KMS-11 (cell line): ENCODE data around the gene KCTD17.

Source experiments
- H2AFZ ChIP-seq: fragments of 200-600 bp; sonication (generic); 2 replicates; pipeline ENCODE4 v1.6.1; 2016; ENCODE audit warnings: antibody characterized with exemption, mixed run types, low read depth
- H3K27ac ChIP-seq: fragments of 200-600 bp; sonication (generic); 2 replicates; pipeline ENCODE4 v1.6.1; 2016; ENCODE audit warnings: mild to moderate bottlenecking, mixed run types
- H3K27me3 ChIP-seq: fragments of 200-600 bp; sonication (generic); 2 replicates; pipeline ENCODE4 v1.6.1; 2017; ENCODE audit warnings: mild to moderate bottlenecking, low read depth, mixed run types, moderate library complexity; ENCODE audit not compliant: insufficient read depth
- H3K36me3 ChIP-seq: fragments of 200-600 bp; sonication (generic); 2 replicates; pipeline ENCODE4 v1.6.1; 2017; ENCODE audit warnings: mild to moderate bottlenecking, mixed run types; ENCODE audit not compliant: insufficient read depth
- H3K4me1 ChIP-seq: fragments of 200-600 bp; sonication (generic); 2 replicates; pipeline ENCODE4 v1.6.1; 2016; ENCODE audit warnings: mild to moderate bottlenecking, low read depth, mixed run types; ENCODE audit not compliant: poor library complexity, severe bottlenecking
- H3K4me2 ChIP-seq: fragments of 200-600 bp; sonication (generic); 2 replicates; pipeline ENCODE4 v1.7.0; 2016; ENCODE audit warnings: mild to moderate bottlenecking, mixed run types
- H3K4me3 ChIP-seq: fragments of 200-600 bp; sonication (generic); IDR thresholded peaks from 2 replicates; pipeline ENCODE4 v1.6.1; 2017; ENCODE audit warnings: low read depth, low read length, mixed read lengths; ENCODE audit not compliant: insufficient read depth
- H3K79me2 ChIP-seq: fragments of 200-600 bp; sonication (generic); 2 replicates; pipeline ENCODE4 v1.6.1; 2016; ENCODE audit warnings: low read depth, mixed run types; ENCODE audit not compliant: insufficient read depth
- H3K9ac ChIP-seq: fragments of 200-600 bp; sonication (generic); 2 replicates; pipeline ENCODE4 v1.6.1; 2016; ENCODE audit warnings: mild to moderate bottlenecking, mixed run types
- H4K20me1 ChIP-seq: fragments of 200-600 bp; sonication (generic); 2 replicates; pipeline ENCODE4 v1.6.1; 2016; ENCODE audit warnings: mild to moderate bottlenecking, mixed run types; ENCODE audit not compliant: insufficient read depth
- TF ChIP-seq, protein P1 (sequence below): fragments of 200-600 bp; sonication (generic); conservative IDR thresholded peaks from 2 replicates; pipeline ENCODE4 v1.6.1; 2017; ENCODE audit warnings: low read depth, mild to moderate bottlenecking, antibody characterized with exemption, low read length, moderate library complexity, mixed read lengths

The KCTD17 gene

GRCh38 chr22:37056246-37056645 is 4.7 kb downstream of the KCTD17 start:
- Histone ChIP-seq H3K27me3 (no peaks in the 10 kb centered on the region), H3K4me3 (no peak overlapping the region), H3K4me2 (no peak overlapping the region), H3K4me1 (no peaks in the 10 kb centered on the region), H2AFZ (no peak overlapping the region), H4K20me1 (no peaks in the 10 kb centered on the region), H3K36me3 (no peaks in the 10 kb centered on the region), H3K9ac (no peak overlapping the region), H3K27ac (no peak overlapping the region), H3K79me2 (no peaks in the 10 kb centered on the region)
- TF ChIP-seq, protein P1, sequence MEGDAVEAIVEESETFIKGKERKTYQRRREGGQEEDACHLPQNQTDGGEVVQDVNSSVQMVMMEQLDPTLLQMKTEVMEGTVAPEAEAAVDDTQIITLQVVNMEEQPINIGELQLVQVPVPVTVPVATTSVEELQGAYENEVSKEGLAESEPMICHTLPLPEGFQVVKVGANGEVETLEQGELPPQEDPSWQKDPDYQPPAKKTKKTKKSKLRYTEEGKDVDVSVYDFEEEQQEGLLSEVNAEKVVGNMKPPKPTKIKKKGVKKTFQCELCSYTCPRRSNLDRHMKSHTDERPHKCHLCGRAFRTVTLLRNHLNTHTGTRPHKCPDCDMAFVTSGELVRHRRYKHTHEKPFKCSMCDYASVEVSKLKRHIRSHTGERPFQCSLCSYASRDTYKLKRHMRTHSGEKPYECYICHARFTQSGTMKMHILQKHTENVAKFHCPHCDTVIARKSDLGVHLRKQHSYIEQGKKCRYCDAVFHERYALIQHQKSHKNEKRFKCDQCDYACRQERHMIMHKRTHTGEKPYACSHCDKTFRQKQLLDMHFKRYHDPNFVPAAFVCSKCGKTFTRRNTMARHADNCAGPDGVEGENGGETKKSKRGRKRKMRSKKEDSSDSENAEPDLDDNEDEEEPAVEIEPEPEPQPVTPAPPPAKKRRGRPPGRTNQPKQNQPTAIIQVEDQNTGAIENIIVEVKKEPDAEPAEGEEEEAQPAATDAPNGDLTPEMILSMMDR: no peak

- TF ChIP-seq, protein P1: no peak
- H3K4me1 ChIP-seq: no peaks in the 10 kb centered on the region
- H3K79me2 ChIP-seq: no peaks in the 10 kb centered on the region
- no peaks in the 10 kb centered on the region for H4K20me1 ChIP-seq
- no peaks in the 10 kb centered on the region for H3K27me3 ChIP-seq
- H3K4me2 ChIP-seq: no peak overlapping the region
- H3K36me3 ChIP-seq: no peaks in the 10 kb centered on the region
- H3K4me3 ChIP-seq: no peak overlapping the region
- no peak overlapping the region for H3K27ac ChIP-seq
- no peak overlapping the region for H2AFZ ChIP-seq
- H3K9ac ChIP-seq: no peak overlapping the region
Measured at GRCh38 chr22:37057226-37057625, 5.7 kb downstream of the KCTD17 start.

GRCh38 chr22:37057796-37058510 is 6.4 kb downstream of the KCTD17 start:
- Histone ChIP-seq H3K4me3 (no peak overlapping the region), H2AFZ (no peak overlapping the region), H3K4me2 (no peak overlapping the region), H3K79me2 (no peaks in the 10 kb centered on the region), H3K27me3 (no peaks in the 10 kb centered on the region), H3K27ac (no peak overlapping the region), H3K4me1 (no peaks in the 10 kb centered on the region), H4K20me1 (no peaks in the 10 kb centered on the region), H3K9ac (no peak overlapping the region), H3K36me3 (no peaks in the 10 kb centered on the region)
- TF ChIP-seq, protein P1: no peak

DNA sequence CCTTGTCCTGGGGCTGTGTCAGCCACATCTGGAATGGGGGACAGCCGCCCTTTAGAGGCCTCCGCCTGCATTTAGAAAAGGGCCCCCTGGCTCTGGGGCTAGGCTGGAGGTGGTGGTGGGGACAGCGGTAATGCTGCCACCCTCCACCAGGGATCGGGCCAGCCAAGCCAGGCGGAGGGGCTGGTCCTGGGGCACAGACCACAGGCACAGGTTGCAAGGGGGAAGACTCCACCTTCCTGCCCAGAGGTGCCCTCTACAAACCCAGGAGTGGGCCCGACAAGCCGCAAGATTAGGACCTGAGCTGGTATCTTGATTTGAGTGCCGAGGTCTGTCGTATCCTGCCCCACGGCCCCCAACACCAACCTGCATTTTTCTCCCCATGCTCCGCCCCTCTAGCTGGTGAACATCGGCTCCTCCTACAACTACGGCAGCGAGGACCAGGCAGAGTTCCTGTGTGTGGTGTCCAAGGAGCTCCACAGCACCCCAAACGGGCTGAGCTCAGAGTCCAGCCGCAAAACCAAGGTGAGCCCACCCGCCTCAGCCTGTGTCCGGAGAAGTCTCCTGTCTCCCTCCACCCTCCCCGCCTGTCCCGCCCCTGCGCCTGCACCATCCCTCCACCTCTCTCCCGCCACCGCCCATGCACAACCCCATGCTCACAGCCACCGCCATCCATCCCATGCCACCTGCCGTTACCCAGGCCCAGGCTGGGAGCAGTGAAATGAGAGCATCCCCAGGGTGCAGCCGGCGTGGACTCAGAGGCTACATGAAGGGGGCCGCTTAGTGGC is 7.6 kb downstream of the KCTD17 start:
- H3K27ac ChIP-seq: no peak overlapping the region
- H3K4me1 ChIP-seq: no peaks in the 10 kb centered on the region
- H3K36me3 ChIP-seq: no peaks in the 10 kb centered on the region
- H3K79me2 ChIP-seq: no peaks in the 10 kb centered on the region
- H3K9ac ChIP-seq: no peak overlapping the region
- no peaks in the 10 kb centered on the region for H3K27me3 ChIP-seq
- no peak overlapping the region for H2AFZ ChIP-seq
- H3K4me2 ChIP-seq: no peak overlapping the region
- TF ChIP-seq, protein P1: no peak
- H4K20me1 ChIP-seq: no peaks in the 10 kb centered on the region
- no peak overlapping the region for H3K4me3 ChIP-seq
